Natural killer cell treated with Interleukin-12 subunit alpha and Interleukin-12 subunit beta and Interleukin-15 and Interleukin-18, amount 100 ng/mL, for 72 hours (primary cell): ENCODE measurements around the gene FBXW8. TPM values are rescaled to one million over a fixed set of nuclear protein-coding genes. Genes with fewer than 3 reads are reported as not detected.

Source experiments
- ATAC-seq, 2 donors: fragments of 150-1000 bp; cut with Tn5 transposase in 1 of 2; sonication (Bioruptor Pico), chemical (Tn5 transposase) in 1 of 2; 2 replicates each; pipeline ENCODE4 v1.10.0; 2021
- DNase-seq: peaks from one replicate; pipeline ENCODE4 v3.0.0; 2022; ENCODE audit warnings: low spot score
- H3K27ac Mint-ChIP-seq, 2 donors: 1 replicate in 1 of 2; 2 replicates in 1 of 2; pipeline ENCODE4 v1.8.0; 2022; ENCODE audit warnings: mixed read lengths in 2 of 2, mild to moderate bottlenecking in 1 of 2, moderate library complexity in 1 of 2
- H3K27me3 Mint-ChIP-seq, 2 donors: 1 replicate in 1 of 2; 2 replicates in 1 of 2; pipeline ENCODE4 v1.8.0; 2022; ENCODE audit warnings: mixed read lengths in 2 of 2
- H3K36me3 Mint-ChIP-seq: one replicate; pipeline ENCODE4 v1.8.0; 2022; ENCODE audit warnings: mixed read lengths
- H3K4me1 Mint-ChIP-seq, 2 donors: 1 replicate in 1 of 2; 2 replicates in 1 of 2; pipeline ENCODE4 v1.8.0; 2022; ENCODE audit warnings: low read depth in 2 of 2, mixed read lengths in 2 of 2, mild to moderate bottlenecking in 1 of 2
- H3K4me3 Mint-ChIP-seq: one replicate; pipeline ENCODE4 v1.8.0; 2022; ENCODE audit warnings: mixed read lengths
- H3K9me3 Mint-ChIP-seq: 2 replicates; pipeline ENCODE4 v1.8.0; 2022; ENCODE audit warnings: mixed read lengths
- total RNA-seq, 2 donors: library from RNA; stranded (reverse); gene quantifications; one replicate each; pipeline ENCODE4 v1.2.3, GENCODE V29; 2022

The FBXW8 gene
- total RNA-seq, 2 donors from 2014 or later = 9.6 to 11.5 TPM

DNA sequence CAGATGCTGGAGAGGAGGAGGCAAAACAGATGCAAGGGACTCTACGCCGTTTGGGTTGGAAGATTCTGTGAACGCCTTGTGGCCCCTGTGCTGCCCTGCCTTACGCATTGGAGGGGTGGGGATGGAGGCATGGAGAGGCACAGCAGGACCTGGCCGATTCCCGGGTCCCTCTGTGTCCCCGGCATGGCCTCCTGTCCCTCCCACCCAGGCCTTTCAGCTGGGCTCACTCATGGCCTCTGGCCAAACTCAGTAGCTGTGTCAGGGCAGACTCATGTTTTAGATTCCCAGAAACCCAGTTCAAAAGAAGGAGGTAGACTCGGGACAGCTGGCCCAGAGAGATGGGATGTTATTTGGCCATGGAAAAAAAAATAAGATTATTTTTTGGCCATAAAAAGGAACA is 148.4 kb downstream of the FBXW8 start:
- Mint-ChIP-seq H3K27ac (peak overlapping the region in 1 of 2 donors; percentile 56), H3K4me1 (peaks cover 38 to 52% of the 10 kb centered on the region in 2 donors), H3K27me3 (no peaks in the 10 kb centered on the region), H3K9me3 (no peaks in the 10 kb centered on the region), H3K36me3 (no peaks in the 10 kb centered on the region), H3K4me3 (no peak overlapping the region)
- ATAC-seq (no peak), DNase-seq (no peak)

DNA sequence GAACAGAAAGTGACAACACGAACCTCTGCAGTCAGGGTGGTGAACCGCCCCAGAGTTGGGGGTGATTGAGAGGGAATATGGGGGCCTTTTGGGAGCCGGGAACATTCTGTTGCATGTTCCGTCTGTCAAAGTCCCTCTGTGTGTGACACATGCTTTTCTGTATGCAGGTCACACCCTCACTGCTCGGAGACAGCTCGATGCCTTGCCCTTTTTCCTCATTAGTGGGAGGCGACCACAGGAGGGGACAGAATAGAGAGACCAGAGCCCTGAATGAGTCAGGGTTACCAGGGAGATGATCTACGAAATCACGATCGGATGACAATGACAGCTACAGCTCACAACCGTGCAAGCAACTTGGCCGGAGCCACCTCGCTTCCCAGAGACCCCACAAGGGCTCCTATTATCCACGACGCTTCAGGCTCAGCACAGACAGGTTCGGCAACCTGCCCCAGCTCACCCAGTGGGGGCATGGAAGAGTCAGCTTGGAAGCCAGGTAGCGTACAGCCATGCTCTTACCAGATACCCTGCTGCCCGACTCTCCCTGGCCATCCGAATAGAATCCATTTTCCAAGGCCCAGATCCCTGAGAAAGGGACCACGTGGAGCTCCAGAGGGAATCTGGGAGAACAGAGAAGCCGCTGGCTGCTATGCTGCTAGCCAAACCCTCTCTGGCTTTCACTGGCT is 149.6 kb downstream of the FBXW8 start:
- H3K27ac Mint-ChIP-seq = peak overlapping the region; percentile 47 to 59
- ATAC-seq (no peak), DNase-seq (no peak)
- H3K9me3 Mint-ChIP-seq = no peaks in the 10 kb centered on the region
- H3K4me3 Mint-ChIP-seq = no peak overlapping the region
- peaks cover 44 to 57% of the 10 kb centered on the region in 2 donors for H3K4me1 Mint-ChIP-seq
- H3K36me3 Mint-ChIP-seq = no peaks in the 10 kb centered on the region
- no peaks in the 10 kb centered on the region for H3K27me3 Mint-ChIP-seq

DNA sequence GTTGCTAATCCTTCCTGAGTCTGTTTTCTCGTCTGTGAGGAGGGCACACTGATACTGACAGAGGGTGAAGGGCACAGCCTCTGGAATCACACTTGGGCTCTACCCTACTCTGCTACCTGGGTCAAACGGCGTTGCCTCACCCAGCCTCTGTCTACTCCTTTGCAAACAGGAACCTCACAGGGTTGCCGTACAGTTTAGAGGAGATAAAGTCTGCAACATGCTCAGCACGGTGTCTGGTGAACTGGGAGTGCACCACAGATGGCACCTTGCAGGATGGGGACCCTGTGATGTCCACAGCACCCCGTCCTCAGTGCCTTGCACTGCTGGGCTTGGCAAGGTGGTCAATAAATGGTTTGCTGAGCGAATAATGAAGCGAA is 150.2 kb downstream of the FBXW8 start:
- no peak for ATAC-seq
- Mint-ChIP-seq H3K4me3 (no peak overlapping the region), H3K27me3 (no peaks in the 10 kb centered on the region), H3K27ac (peak overlapping the region; percentile 47 to 59), H3K4me1 (peaks cover 45 to 63% of the 10 kb centered on the region in 2 donors), H3K9me3 (no peaks in the 10 kb centered on the region), H3K36me3 (no peaks in the 10 kb centered on the region)
- DNase-seq = no peak

DNA sequence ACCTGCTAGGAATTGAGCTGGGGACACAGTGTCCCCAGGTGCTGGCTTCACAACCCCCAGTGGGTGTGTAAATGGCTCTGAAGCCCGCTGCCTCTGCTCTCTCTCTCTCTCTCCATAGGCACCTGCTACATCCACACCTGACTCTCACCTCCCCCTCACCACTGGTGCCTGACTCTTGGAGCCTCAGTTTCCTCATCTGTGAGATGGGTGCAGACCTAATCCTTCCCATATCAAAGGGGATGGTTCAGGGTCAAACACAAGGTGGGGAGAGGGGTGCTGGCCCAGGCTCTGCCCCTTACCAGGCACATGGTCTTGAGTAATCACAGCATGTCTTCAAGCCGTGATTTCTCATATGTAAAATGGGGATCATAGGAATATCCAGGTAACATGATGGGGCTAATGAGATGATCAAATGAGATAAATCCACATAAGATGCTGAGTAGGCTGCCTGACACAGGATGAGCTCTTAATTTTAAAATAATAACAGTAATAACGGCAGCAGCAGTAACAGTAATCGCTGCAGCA is 150.9 kb downstream of the FBXW8 start:
- no peak for DNase-seq
- Mint-ChIP-seq H3K9me3 (no peaks in the 10 kb centered on the region), H3K36me3 (no peaks in the 10 kb centered on the region), H3K4me3 (peak overlapping the region; percentile 6), H3K27ac (peak overlapping the region; percentile 47 to 59), H3K27me3 (no peaks in the 10 kb centered on the region), H3K4me1 (peaks cover 49 to 65% of the 10 kb centered on the region in 2 donors)
- ATAC-seq = no peak

DNA sequence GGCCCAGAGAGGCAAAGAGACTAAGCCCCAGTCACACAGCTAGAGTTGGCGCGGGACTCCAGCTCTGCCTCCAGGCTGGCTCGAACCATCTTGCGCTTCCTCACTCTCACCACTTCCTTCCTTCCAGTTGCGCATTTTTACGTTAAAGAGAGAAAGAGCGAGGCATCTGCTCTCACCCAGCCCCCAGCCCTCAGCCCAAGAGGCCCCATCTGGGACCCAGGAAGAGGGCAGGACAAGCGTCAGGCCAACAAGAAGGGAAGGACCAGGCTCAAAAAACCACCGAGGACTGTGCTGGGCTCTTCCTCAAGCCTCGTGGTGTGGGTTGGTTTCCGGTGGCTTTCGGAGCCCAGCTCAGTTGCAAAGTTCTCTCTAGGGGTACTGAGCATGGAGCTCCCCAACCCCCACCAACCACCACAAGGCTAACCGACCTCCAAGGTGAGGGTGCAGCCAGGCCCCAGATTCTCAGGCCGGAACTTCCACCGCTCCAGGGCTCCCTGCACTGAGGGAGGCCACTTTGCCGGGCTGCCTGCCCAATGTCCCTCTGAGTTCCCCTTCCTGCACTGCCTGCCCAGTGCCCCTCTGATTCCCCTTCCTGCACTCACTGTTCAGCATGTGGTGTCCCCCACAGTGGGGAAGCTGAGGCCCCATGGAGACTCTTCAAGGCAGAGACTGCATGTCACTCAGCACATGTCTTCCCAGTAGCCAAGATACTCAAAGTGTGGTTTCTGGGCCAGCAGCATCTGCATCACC is 152.6 kb downstream of the FBXW8 start:
- DNase-seq (peak; percentile 88), ATAC-seq (peak; percentile 92 to 95)
- Mint-ChIP-seq H3K27me3 (no peaks in the 10 kb centered on the region), H3K36me3 (no peaks in the 10 kb centered on the region), H3K27ac (peak overlapping the region; percentile 98 to 99), H3K4me1 (peaks cover 54 to 75% of the 10 kb centered on the region in 2 donors), H3K9me3 (no peaks in the 10 kb centered on the region), H3K4me3 (peak overlapping the region; percentile 91)

DNA sequence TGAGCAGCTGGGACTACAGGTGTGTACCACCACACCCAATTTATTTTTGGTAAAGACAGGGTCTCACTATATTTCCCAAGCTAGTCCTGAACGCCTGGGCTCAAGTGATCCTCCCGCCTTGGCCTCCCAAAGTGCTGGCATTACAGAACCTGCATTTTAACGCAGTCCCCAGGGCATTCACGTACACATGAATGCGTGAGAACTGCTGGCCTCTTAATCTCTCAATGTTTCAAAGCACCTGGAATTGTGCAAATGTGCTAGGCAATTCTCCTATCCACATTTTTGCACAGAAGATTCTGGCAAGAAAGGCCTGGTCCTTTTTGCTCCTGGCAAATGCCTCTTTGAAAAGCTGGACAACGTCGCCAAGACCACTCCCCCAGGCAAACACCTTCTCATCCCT is 153.3 kb downstream of the FBXW8 start:
- Mint-ChIP-seq H3K27ac (peak overlapping the region; percentile 98 to 99), H3K9me3 (no peaks in the 10 kb centered on the region), H3K4me3 (peak overlapping the region; percentile 91), H3K4me1 (peaks cover 54 to 74% of the 10 kb centered on the region in 2 donors), H3K27me3 (no peaks in the 10 kb centered on the region), H3K36me3 (no peaks in the 10 kb centered on the region)
- DNase-seq (no peak), ATAC-seq (no peak)

DNA sequence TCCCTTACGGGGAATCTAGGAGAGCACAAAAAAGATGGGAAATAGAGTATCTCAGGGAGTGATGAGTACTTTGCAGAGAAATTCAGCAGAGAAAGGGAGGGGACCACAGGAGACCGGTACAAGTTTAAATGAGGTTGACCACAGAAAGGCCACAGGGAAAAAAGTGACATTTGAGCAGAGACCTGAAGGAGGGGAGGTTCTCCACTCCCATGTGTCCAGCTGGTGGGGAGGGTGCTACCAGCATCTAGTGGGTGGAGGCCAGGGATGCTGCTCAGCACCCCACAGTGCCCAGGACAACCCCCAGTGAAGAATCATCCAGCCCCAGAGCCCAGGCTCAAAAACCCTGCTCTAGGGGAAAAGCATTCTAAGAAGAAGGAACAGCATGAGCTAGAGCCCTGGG is 153.8 kb downstream of the FBXW8 start:
- DNase-seq (no peak), ATAC-seq (no peak)
- H3K27me3 Mint-ChIP-seq = no peaks in the 10 kb centered on the region
- H3K36me3 Mint-ChIP-seq = no peaks in the 10 kb centered on the region
- no peaks in the 10 kb centered on the region for H3K9me3 Mint-ChIP-seq
- peak overlapping the region; percentile 98 to 99 for H3K27ac Mint-ChIP-seq
- H3K4me3 Mint-ChIP-seq = peak overlapping the region; percentile 91
- H3K4me1 Mint-ChIP-seq = peaks cover 53 to 76% of the 10 kb centered on the region in 2 donors

DNA sequence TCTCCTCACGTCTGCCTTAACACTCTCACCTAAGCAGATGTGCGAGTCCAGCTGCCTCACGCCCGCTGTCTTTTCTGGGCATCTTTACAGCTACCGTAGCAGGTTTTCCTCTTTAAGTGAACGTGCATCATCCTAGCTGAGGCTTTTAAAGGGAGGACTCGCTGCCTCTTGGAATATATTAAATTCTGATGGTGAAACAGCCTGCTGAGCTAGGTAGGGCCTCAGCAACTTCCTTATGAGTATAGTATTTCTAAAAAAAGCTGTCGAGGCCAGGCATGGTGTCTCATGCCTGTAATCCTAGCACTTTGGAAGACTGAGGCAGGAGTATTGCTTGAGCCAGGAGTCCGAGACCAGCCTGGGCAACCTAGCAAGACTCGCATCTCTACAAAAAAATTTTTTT is 156.3 kb downstream of the FBXW8 start:
- H3K27me3 Mint-ChIP-seq = no peaks in the 10 kb centered on the region
- no peak for ATAC-seq
- no peaks in the 10 kb centered on the region for H3K36me3 Mint-ChIP-seq
- H3K4me1 Mint-ChIP-seq = peaks cover 61 to 78% of the 10 kb centered on the region in 2 donors
- peak overlapping the region in 1 of 2 donors; percentile 98 for H3K27ac Mint-ChIP-seq
- no peak for DNase-seq
- peak overlapping the region; percentile 32 for H3K4me3 Mint-ChIP-seq
- H3K9me3 Mint-ChIP-seq = no peaks in the 10 kb centered on the region

DNA sequence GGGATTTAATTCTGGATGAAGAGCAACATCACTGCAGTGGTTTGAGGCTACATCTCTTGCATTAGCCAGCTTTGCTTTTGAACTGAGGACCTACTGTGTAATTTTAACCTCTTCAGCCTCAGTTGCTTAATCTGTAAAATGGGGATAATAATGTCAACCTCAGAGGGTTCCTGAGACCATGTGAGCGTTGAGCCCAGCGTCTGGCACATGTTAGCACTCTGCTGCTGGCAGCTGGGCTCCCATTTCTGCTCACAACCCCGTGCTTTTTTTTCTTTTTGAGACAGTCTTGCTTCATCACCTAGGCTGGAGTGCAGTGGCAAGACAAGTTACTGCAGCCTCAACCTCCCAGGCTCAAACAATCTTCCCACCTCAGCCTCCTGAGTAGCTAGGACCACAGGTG is 156.9 kb downstream of the FBXW8 start:
- Mint-ChIP-seq H3K27me3 (no peaks in the 10 kb centered on the region), H3K4me3 (no peak overlapping the region), H3K9me3 (no peaks in the 10 kb centered on the region), H3K4me1 (peaks cover 61 to 79% of the 10 kb centered on the region in 2 donors), H3K27ac (no peak overlapping the region), H3K36me3 (no peaks in the 10 kb centered on the region)
- no peak for DNase-seq
- no peak for ATAC-seq

DNA sequence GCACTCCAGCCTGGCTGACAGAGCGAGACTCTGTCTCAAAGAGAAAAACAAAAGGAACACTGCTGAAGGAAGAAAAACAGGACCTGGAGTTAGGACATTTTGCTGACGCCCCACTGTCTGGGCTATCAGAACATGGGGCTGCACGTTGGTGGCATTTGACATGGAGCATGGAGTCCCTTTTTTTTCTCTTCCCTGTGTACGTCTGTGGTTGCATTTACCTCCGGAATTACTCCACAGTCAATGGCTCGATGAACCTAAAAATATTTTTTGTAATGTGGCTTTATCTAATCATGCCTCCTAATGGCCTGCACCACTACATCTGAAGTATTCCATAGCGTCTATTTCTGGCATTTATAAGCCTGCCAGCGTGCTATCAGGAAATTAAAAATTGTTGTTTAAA is 157.7 kb downstream of the FBXW8 start:
- H3K4me1 Mint-ChIP-seq = peaks cover 52 to 70% of the 10 kb centered on the region in 2 donors
- H3K4me3 Mint-ChIP-seq = no peak overlapping the region

DNA sequence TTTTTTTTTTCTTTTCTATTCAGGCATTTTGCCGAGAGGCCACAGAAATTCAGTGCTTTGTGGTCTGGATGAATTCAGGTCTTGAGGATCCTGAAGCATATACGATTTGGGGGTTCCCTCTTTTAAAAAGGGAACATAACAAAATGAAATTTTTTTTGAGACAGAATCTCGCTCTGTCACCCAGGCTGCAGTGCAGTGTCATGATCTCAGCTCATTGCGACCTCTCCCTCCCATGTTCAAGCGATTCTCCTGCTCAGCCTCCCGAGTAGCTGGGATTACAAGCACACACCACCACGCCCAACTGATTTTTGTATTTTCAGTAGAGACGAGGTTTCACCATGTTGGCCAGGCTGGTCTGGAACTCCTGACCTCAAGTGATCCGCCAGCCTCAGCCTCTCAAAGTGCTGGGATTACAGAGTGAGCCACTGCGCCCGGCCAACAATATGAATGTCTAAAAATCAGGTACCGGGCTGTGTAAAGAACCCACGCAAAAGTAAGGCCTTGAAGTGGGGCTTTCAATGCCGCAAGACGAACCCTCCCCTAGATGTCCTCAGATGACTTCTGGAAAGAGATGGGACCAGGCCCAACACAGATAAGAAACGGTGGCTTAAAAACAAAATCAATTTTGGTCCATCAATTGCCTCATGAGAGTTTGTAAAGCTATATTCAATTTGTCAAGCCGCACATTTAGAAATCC is 158.5 kb downstream of the FBXW8 start:
- ATAC-seq (no peak), DNase-seq (no peak)
- no peaks in the 10 kb centered on the region for H3K9me3 Mint-ChIP-seq
- no peaks in the 10 kb centered on the region for H3K27me3 Mint-ChIP-seq
- H3K36me3 Mint-ChIP-seq = no peaks in the 10 kb centered on the region
- peak overlapping the region; percentile 71 to 88 for H3K27ac Mint-ChIP-seq
- H3K4me3 Mint-ChIP-seq = peak overlapping the region; percentile 50
- peaks cover 45 to 62% of the 10 kb centered on the region in 2 donors for H3K4me1 Mint-ChIP-seq

More for the DNA sequence above, 157.7 kb downstream of the FBXW8 start:
- Mint-ChIP-seq H3K36me3 (no peaks in the 10 kb centered on the region), H3K9me3 (no peaks in the 10 kb centered on the region), H3K27ac (peak overlapping the region in 1 of 2 donors; percentile 88), H3K27me3 (no peaks in the 10 kb centered on the region)
- ATAC-seq = no peak
- DNase-seq = no peak

DNA sequence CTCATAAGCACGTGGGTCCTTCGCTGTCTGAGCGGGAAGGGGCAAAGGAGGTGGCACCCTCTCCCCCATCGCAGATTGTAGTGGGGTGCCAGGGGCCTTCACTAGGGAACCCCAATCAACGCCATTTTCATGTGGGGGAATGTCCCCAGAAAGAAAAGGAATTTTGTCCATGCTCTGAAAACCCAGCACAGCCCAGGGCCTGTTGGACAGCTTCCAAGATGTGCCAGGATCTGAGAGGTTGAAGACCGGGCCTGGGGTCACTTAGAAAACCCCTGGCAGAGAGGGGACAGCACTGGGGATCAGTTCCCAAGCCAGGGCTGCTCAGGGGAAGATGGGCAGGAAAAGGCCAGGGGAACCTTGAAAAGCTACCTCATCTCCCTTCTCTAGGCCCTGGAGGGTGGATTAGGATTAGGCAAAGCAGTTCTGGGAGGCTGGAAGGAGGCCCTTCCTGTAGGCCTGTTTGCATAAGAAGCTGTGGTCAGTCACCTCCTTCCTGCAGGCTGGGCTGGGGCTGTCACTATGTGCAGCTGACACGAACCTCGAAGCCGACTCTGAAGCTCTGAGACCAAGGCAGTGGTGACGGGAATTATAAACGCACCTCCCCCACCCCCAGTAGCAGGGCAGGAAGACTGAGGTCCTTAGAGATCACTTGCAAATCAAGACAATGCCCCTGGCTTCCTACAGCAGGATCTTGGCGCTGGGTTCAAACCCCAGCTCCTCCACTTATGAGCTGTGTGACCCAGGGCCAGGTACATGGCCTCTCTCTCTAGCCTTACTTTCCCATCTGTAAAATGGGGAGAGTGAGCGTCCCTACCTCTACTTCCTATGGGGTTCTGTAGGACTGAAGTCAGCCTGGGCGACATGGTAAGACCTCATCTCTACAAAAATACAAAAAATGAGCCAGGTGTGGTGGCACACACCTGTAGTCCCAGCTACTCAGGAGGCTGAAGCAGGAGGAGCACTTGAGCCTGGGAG is 159.5 kb downstream of the FBXW8 start:
- H3K36me3 Mint-ChIP-seq = no peaks in the 10 kb centered on the region
- no peaks in the 10 kb centered on the region for H3K9me3 Mint-ChIP-seq
- no peaks in the 10 kb centered on the region for H3K27me3 Mint-ChIP-seq
- H3K4me1 Mint-ChIP-seq = peaks cover 35 to 53% of the 10 kb centered on the region in 2 donors
- peak overlapping the region; percentile 50 for H3K4me3 Mint-ChIP-seq
- ATAC-seq (peak; percentile 92 to 95), DNase-seq (peak; percentile 87)
- peak overlapping the region; percentile 71 to 88 for H3K27ac Mint-ChIP-seq

DNA sequence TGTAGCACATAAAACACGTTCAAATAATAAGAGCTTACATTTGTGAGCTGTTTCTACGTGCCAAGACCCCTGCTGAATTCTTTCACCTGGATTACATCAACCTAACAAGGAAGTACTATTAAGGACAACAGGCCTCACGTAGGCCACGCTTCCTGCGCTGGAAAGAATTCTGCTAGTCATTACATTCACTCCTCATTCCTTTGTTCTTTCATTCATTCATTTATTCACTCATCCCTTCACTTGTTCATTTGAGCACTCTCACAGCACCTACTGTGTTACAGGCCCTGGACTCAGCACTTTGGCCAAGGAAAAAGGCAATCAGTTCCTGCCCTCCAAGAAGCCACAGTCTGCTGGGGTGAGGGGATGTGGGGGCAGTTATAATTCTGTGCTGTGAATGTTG is 160.3 kb downstream of the FBXW8 start:
- no peaks in the 10 kb centered on the region for H3K36me3 Mint-ChIP-seq
- ATAC-seq (no peak), DNase-seq (no peak)
- peak overlapping the region; percentile 50 for H3K4me3 Mint-ChIP-seq
- no peaks in the 10 kb centered on the region for H3K9me3 Mint-ChIP-seq
- H3K27me3 Mint-ChIP-seq = no peaks in the 10 kb centered on the region
- peak overlapping the region; percentile 71 to 88 for H3K27ac Mint-ChIP-seq
- peaks cover 32 to 46% of the 10 kb centered on the region in 2 donors for H3K4me1 Mint-ChIP-seq
